ENCODE results near the gene CLEC2L.

DNA sequence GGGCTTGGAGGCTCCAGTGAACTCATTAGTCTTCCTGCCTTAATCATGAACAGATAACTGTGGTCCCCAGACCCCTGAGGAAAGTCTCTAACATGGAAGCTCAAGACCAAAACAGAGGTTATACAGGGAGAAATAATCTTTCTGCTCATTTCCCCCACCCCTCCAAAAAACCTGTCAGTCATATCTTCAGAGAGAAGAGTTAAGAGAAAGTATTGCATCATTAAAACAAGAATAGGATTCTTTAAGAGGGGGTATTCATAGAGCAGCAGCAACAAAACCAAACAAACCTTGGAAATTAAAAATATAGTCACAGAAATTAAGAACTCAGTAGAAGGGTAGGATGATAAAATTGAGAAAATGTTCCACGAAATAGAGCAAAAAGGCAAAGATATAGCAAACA, 7.6 kb downstream of the CLEC2L start:
- TF ChIP-seq CTCF (IDR thresholded peaks at IDR 0.05) (no peak), POLR2A (IDR thresholded peaks at IDR 0.05) (no peak), POLR2AphosphoS5 (IDR thresholded peaks at IDR 0.05) (no peak)

Measured in prostate gland (tissue), 2 donors.